Ovary (tissue), 3 donors: ENCODE results near the gene ALKBH3.

ENCODE experiments used
- CTCF ChIP-seq, 3 donors: fragments of 450-650 bp in 2 of 3; fragments of 200-600 bp in 1 of 3; IDR thresholded peaks; one replicate each; pipeline versions ENCODE4 v1.5.1 to v1.8.0; 2016 to 2022; ENCODE audit warnings: antibody characterized with exemption in 3 of 3, mild to moderate bottlenecking in 1 of 3
- EP300 ChIP-seq: sonication (generic); formaldehyde crosslinking; IDR thresholded peaks from one replicate; pipeline ENCODE4 v1.6.1; 2017; ENCODE audit warnings: antibody characterized with exemption
- POLR2A ChIP-seq: fragments of 450-650 bp; IDR thresholded peaks from one replicate; pipeline ENCODE4 v1.6.1; 2017; ENCODE audit warnings: antibody characterized with exemption, mild to moderate bottlenecking, moderate library complexity
- donor health status: DM: no; HTN: no; CAD: no.

GRCh38 chr11:43830928-43831440, 49.6 kb upstream of the ALKBH3 start:
- TF ChIP-seq POLR2A (no peak), CTCF (IDR thresholded peaks at IDR 0.05) (no peak), EP300 (no peak)
